Activated effector memory CD4-positive, alpha-beta T cell treated with Interleukin-2 at 50 U/mL for 16 hours (primary cell): ENCODE results near the gene MOV10L1.

Experiments
- DNase-seq: peaks from one replicate; pipeline ENCODE4 v3.0.0-alpha.2; 2020

MOV10L1 gene

GRCh38 chr22:50089682-50090411, at the start of gene MOV10L1:
Gene MOV10L1 (plus strand): TSS chr22:50090006. CDS start chr22:50090089, 83 bp downstream.
- DNase-seq, result no peak

DNA sequence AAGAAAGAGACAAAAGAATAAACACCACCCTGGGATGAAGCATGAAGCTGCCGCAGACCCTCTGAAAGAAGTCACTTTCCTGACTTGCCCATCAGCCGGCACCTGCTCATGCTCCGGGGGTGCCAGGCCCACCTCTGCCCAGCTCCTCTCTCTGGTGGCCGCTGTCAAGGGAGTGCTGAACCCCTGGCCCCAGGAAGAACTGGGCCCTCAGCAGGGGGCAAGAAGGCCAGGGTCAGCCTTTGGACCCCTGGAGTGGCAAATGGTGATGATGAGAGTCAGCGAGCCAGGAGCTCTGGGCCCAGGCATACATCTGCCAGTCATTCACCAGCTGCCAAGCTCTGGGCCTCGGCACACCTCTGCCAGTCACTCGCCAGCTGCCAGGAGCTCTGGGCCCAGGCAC, 49.1 kb upstream of the MOV10L1 start:
- DNase-seq, result no peak

- no peak for DNase-seq
These were observed 48.3 kb upstream of the MOV10L1 start for GRCh38 chr22:50041361-50042065.

DNA sequence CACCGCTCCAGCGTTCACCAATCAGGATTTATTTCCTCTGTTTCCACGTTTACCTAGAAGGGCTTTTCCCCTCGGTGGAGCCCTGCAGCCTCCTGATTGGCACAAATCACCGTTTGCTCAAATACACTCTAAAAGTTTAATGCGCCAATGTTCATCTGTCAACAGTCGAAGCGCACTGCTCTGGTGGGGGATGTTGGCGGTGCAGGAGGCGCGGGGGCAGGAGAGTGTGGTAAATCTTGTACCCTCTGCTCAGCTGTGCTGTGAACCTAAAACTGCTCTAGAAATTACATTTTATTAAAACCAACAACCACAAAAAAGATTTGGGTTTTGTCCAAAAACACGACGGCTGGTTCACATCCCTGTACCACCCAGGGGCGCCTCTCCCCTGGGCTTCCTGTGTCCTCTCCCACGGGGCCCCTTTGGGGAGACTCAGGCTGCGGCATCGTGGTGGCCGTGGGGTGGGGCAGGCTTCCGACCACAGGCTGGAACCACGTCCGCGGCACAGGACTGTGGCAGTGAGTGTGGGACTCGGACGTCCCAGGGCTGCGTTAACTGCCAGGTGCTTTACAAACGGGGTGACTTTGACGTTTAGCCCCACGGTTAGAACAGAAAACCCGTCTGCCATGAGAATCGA, 45.2 kb upstream of the MOV10L1 start:
- no peak for DNase-seq

- no peak for DNase-seq
These were observed 44.4 kb upstream of the MOV10L1 start for GRCh38 chr22:50045211-50046018.

GRCh38 chr22:50046019-50046415, 43.8 kb upstream of the MOV10L1 start:
- DNase-seq, result no peak

- no peak for DNase-seq
These were observed 43.1 kb upstream of the MOV10L1 start for GRCh38 chr22:50046481-50047245.

GRCh38 chr22:50047346-50047745, 42.5 kb upstream of the MOV10L1 start:
- DNase-seq, result no peak

DNA sequence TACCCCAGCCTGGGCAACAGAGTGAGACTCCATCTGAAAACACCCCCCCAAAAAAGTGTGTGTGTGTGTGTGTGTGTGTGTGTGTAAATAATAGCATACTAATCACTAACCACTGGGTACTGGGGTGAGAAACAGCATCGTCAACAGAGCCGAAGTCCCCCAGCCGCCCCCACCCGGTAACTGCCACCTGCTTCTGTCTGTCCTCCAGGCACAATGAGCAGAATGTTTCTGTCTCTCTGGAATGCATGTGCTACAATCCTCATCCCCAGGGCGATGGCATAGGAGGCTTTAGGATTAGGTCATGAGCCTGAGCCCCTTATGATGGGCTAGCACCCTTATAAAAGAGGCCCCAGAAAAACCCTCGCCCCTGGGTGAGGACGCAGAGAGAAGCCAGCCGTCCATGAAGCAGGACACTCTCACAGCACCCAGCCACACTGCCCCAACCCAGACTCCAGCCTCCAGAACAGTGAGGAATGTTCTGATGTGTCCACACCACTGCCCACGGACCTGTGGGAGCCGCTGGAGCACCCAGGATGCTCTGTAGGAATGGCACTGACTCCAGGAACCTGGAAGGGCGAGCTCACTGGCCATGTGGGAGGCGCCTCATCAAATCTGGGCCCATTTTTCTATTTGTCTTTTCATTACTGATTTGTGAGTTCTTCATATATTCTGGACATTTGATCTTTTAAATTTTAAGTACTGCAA, 41.6 kb upstream of the MOV10L1 start:
- DNase-seq, result no peak

- DNase-seq, result no peak
These were observed 41.0 kb upstream of the MOV10L1 start for GRCh38 chr22:50048836-50049235.

DNA sequence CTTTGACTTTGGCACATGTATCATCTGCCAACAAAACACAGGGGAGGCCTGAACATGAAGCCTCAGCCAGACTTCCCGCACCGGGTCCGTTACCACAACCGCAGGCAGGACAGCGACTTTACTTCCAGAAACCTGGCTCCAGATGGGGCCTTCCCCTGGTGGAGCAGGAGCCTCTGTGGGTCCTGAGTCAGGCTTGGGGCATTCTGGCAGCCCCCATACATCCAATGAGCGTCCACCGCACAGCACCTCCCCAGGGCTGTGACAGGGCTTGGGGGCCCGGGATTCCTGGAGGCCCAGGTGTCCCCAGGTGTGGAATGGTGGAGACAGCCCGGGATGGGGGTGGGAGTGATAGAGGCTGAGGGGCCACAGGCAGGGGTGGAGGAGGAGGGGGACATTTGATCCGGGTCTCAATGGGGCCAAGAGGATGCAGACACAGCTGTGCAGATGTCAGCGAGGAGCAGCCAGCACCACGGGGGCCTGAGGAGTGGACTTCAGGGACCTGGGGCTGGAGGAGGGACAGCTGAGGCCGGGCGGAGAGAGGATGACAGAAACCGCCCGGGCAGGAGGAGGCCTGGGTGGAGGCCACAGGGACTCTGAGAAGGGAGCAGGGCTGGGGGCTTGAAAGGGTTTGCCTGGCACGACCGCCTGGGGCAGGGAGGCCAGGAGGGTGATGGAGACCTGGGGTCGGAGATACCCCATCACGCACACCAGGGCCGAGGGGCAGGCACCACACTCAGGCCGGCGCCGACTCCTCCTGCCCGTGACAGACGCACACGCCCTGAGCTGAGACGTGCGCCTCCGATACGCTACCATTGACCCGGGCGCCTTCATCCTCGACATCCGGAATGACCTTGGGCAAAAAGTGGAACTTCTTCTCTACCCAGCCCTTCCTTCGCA, 40.3 kb upstream of the MOV10L1 start:
- no peak for DNase-seq

DNA sequence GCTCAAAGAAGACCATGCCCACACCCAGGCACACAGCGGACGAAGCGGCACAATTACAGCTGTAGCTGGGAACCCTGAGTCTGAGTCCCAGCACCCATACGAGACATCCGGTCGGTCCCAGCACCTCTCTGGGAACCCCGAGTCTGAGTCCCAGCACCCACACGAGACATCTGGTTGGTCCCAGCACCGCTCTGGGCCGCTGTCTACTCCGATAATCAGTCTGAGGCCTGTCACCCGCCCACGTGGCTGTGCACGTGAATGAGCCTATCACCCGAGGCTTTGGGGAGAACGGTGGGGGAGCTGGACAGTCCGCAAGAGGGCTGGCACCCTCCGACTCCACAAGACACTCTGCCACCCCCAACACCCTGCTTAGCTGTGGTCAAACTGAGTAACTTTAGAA, 37.9 kb upstream of the MOV10L1 start:
- no peak for DNase-seq

DNA sequence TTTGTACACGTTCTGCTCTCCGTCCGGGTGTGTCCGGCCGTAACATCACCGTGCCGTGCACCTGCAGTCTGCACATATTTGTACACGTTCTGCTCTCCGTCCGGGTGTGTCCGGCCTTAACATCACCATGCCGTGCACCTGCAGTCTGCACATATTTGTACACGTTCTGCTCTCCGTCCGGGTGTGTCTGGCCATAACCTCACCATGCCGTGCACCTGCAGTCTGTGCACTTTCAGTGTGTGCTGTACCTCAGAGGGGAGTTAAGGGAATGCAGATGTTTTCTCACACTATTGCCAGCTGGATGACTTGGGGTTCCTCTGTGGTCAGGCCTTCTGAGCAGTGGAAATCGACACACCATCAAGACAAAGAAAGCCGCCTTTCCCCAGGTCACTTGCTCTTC, 35.9 kb upstream of the MOV10L1 start:
- no peak for DNase-seq

DNA sequence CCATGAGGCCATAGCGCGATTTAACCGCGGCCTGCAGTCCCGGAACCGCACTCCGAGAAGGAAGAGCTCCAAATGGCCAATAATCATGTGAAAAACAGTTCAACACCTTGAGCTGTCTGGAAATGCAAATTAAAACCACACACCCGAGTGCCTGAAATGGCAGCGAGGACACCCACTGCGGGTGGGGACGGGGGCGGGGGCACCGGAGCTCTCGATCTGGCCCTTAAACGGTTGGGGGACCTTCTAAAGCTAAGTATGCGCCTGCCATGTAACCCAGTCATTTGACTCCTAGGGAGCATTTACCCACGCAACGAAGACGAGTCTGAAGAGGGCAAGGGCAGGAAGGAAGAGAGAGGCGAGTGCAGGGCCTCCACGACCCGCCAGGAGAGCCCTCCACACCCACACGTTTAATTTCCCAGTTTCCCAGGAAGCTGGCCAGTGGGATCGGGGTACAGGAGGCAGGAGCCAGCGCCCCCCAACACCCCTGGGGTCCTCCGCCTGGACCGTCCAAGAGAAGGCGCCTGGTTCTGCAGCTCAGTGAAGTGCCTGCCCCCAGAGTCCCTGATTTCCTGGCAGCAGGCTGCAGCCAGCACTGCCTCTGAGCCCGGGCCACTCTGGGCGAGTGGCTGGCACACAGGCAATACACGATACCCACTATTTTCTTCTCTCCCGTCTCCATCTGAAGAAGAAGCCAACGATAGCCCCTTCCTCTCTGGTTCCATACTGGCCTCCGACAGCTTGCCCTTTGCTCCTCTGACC, 33.4 kb upstream of the MOV10L1 start:
- DNase-seq, result no peak

- no peak for DNase-seq
These were observed 32.3 kb upstream of the MOV10L1 start for GRCh38 chr22:50057278-50058060.

GRCh38 chr22:50058061-50058905, 31.5 kb upstream of the MOV10L1 start, which contains the start of gene TTLL8:
Gene TTLL8 (minus strand): TSS chr22:50058298.
- no peak for DNase-seq

- DNase-seq, result no peak
These were observed 30.6 kb upstream of the MOV10L1 start for GRCh38 chr22:50058906-50059880.
